Measurements from ENCODE around the gene KCNIP4. TPM values are rescaled to one million over a fixed set of nuclear protein-coding genes. Genes with fewer than 3 reads are reported as not detected.

KCNIP4 gene
- total and polyA plus RNA-seq, 2 experiments from 2014 or later: 0.65 TPM; not detected in 1

DNA sequence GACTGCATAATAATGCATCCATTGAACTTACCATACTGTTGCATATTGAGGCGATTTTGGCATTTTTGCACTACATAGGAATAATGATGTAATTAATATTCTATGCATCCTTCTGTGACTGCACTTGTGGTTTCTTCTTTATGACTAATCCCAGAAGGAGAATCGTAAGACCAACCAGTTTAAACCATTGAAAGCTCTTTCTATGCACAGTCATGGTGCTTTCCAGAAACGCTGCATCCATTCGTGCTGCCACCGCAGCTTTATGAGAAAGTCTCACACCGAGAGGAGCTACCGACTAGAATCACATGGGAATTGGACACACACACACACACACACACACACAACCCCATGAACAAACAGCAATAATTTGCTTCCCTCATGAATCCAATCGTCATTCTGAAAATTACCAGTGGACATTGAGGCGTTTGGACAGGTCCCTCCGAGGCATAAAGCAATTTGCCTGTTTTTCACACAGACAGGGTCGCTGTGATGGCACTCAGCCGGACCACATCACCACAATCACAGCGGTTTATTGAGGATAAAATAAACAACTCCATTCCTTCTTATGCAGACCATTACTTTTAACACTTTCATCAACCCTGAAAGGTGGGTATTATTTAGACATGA is 1184.1 kb downstream of the KCNIP4 start:
- in situ Hi-C loops (cut with MboI): loop anchor here (25.0 kb wide), 2 partner anchors 373 to 998 kb away; no protein-coding TSS in a partner anchor
- Histone ChIP-seq H3K4me1 (ENCODE audit: insufficient read depth) (no peaks in the 10 kb centered on the region), H3K36me3 (ENCODE audit: low read depth) (no peaks in the 10 kb centered on the region), H3K9me2 (ENCODE audit: insufficient read depth) (no peaks in the 10 kb centered on the region), H3K9ac (no peak overlapping the region), H3K4me3 (no peak overlapping the region), H3K4me2 (ENCODE audit: unreplicated experiment) (no peak overlapping the region), H3K9me3 (ENCODE audit: low read depth) (no peaks in the 10 kb centered on the region), H3K27ac (no peak overlapping the region), H2AFZ (no peak overlapping the region), H3F3A (ENCODE audit: insufficient read depth) (no peaks in the 10 kb centered on the region), H3K27me3 (replicated peaks; ENCODE audit: insufficient read depth) (no peaks in the 10 kb centered on the region), H4K20me1 (ENCODE audit: insufficient read depth) (no peaks in the 10 kb centered on the region), H3K79me2 (ENCODE audit: insufficient read depth) (no peaks in the 10 kb centered on the region)
- WGBS, 2 experiments (ENCODE audit: low coverage in 1 of 2, low lambda C conversion rate in 2 of 2, missing lambda C conversion rate in 2 of 2): 79 to 85% methylated on average over 13 of the region's 13 CpGs
- peak; percentile 6 for DNase-seq
- TF ChIP-seq EZH2 (IDR thresholded peaks at IDR 0.05; ENCODE audit: insufficient read depth, poor library complexity, severe bottlenecking) (no peak), EZH2phosphoT487 (IDR thresholded peaks at IDR 0.05; ENCODE audit: insufficient read depth, low read depth) (no peak)

DNA sequence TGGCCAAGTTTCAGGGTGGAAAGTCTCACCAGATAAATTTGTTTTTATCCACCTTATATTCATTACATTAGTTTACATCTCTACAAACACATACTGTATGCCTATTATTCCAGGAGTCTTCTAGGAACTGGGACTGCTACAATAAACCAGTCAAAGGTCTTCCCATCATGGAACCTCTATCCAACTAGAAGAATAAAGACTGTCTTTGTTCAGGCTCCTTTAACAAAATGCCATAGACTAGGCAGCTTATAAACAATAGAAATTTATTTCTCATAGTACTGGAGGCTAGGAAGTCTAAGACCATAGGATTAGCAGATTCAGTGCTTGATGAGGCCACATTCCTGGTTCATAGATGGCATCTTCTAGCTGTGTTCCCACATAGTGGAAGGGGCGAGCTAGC is 1186.7 kb downstream of the KCNIP4 start:
- DNase-seq: no peak
- Histone ChIP-seq H3K4me2 (ENCODE audit: unreplicated experiment) (no peak overlapping the region), H3K4me1 (ENCODE audit: insufficient read depth) (no peaks in the 10 kb centered on the region), H3K9ac (no peak overlapping the region), H3K79me2 (ENCODE audit: insufficient read depth) (no peaks in the 10 kb centered on the region), H2AFZ (no peak overlapping the region), H3K27me3 (replicated peaks; ENCODE audit: insufficient read depth) (no peaks in the 10 kb centered on the region), H3K9me3 (ENCODE audit: low read depth) (no peaks in the 10 kb centered on the region), H4K20me1 (ENCODE audit: insufficient read depth) (no peaks in the 10 kb centered on the region), H3K9me2 (ENCODE audit: insufficient read depth) (no peaks in the 10 kb centered on the region), H3K27ac (no peak overlapping the region), H3K36me3 (ENCODE audit: low read depth) (no peaks in the 10 kb centered on the region), H3F3A (ENCODE audit: insufficient read depth) (no peaks in the 10 kb centered on the region), H3K4me3 (no peak overlapping the region)
- 78 to 88% methylated on average over 1 of the region's 1 CpG for WGBS, 2 experiments (ENCODE audit: low coverage in 1 of 2, low lambda C conversion rate in 2 of 2, missing lambda C conversion rate in 2 of 2)
- in situ Hi-C loops (cut with MboI): loop anchor here (25.0 kb wide), 2 partner anchors 375 to 1000 kb away; no protein-coding TSS in a partner anchor
- TF ChIP-seq EZH2 (IDR thresholded peaks at IDR 0.05; ENCODE audit: insufficient read depth, poor library complexity, severe bottlenecking) (no peak), EZH2phosphoT487 (IDR thresholded peaks at IDR 0.05; ENCODE audit: insufficient read depth, low read depth) (no peak)

DNA sequence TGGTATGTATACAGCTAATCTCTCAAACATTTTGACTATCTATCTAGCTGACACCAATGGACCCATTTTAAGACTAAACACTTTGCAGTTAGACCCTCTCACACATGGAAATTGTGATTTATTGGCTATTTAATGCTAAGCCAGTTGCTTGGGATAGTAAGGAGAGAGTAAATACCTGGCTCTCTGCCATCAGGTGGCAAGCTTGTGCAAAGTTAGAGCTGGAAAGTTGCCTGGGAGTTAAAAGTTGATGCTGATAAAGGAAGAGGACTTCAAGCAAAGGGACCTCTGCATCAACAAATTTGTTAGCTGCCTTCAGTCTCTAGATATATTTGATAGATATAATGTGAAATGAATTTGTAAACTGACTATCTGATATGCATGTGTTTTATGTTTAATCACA is 1187.2 kb downstream of the KCNIP4 start:
- H3F3A ChIP-seq (ENCODE audit: insufficient read depth): no peaks in the 10 kb centered on the region
- H3K4me1 ChIP-seq (ENCODE audit: insufficient read depth): no peaks in the 10 kb centered on the region
- H3K4me2 ChIP-seq (ENCODE audit: unreplicated experiment): no peak overlapping the region
- DNase-seq: no peak
- H2AFZ ChIP-seq: no peak overlapping the region
- TF ChIP-seq EZH2 (IDR thresholded peaks at IDR 0.05; ENCODE audit: insufficient read depth, poor library complexity, severe bottlenecking) (no peak), EZH2phosphoT487 (IDR thresholded peaks at IDR 0.05; ENCODE audit: insufficient read depth, low read depth) (no peak)
- no peak overlapping the region for H3K9ac ChIP-seq
- H3K9me3 ChIP-seq (ENCODE audit: low read depth): no peaks in the 10 kb centered on the region
- H3K27ac ChIP-seq: no peak overlapping the region
- H3K4me3 ChIP-seq: no peak overlapping the region
- H3K36me3 ChIP-seq (ENCODE audit: low read depth): no peaks in the 10 kb centered on the region
- H3K9me2 ChIP-seq (ENCODE audit: insufficient read depth): no peaks in the 10 kb centered on the region
- no peaks in the 10 kb centered on the region for H3K79me2 ChIP-seq (ENCODE audit: insufficient read depth)
- in situ Hi-C loops (cut with MboI): loop anchor here (25.0 kb wide), 2 partner anchors 376 to 1001 kb away; no protein-coding TSS in a partner anchor
- H4K20me1 ChIP-seq (ENCODE audit: insufficient read depth): no peaks in the 10 kb centered on the region
- no peaks in the 10 kb centered on the region for H3K27me3 ChIP-seq (replicated peaks; ENCODE audit: insufficient read depth)

- Histone ChIP-seq H3F3A (ENCODE audit: insufficient read depth) (no peaks in the 10 kb centered on the region), H3K9me3 (ENCODE audit: low read depth) (no peaks in the 10 kb centered on the region), H3K9me2 (ENCODE audit: insufficient read depth) (no peaks in the 10 kb centered on the region), H4K20me1 (ENCODE audit: insufficient read depth) (no peaks in the 10 kb centered on the region), H3K4me1 (ENCODE audit: insufficient read depth) (no peaks in the 10 kb centered on the region), H3K27me3 (replicated peaks; ENCODE audit: insufficient read depth) (no peaks in the 10 kb centered on the region), H2AFZ (no peak overlapping the region), H3K4me2 (ENCODE audit: unreplicated experiment) (no peak overlapping the region), H3K79me2 (ENCODE audit: insufficient read depth) (no peaks in the 10 kb centered on the region), H3K4me3 (no peak overlapping the region), H3K27ac (no peak overlapping the region), H3K9ac (no peak overlapping the region), H3K36me3 (ENCODE audit: low read depth) (no peaks in the 10 kb centered on the region)
- in situ Hi-C loops (cut with MboI): loop anchor here (25.0 kb wide), 2 partner anchors 377 to 1002 kb away; no protein-coding TSS in a partner anchor
- DNase-seq: peak; percentile 25
- TF ChIP-seq EZH2phosphoT487 (IDR thresholded peaks at IDR 0.05; ENCODE audit: insufficient read depth, low read depth) (no peak), EZH2 (IDR thresholded peaks at IDR 0.05; ENCODE audit: insufficient read depth, poor library complexity, severe bottlenecking) (no peak)
- 56 to 63% methylated on average over 2 of the region's 2 CpGs for WGBS, 2 experiments (ENCODE audit: low coverage in 1 of 2, low lambda C conversion rate in 2 of 2, missing lambda C conversion rate in 2 of 2)
Observed at GRCh38 chr4:20760053-20760452, 1188.5 kb downstream of the KCNIP4 start.

Data from GM23248 (cell line).